Activated naive CD4-positive, alpha-beta T cell treated with anti-CD3 and anti-CD28 coated beads for 36 hours (primary cell): Measurements from ENCODE around the gene BAIAP2. TPM values are rescaled to one million over a fixed set of nuclear protein-coding genes. Genes with fewer than 3 reads are reported as not detected.
"Not testable (repeated sequence)": the region's sequence is repeated elsewhere in the genome, so short reads cannot be mapped to it uniquely, and the experiment has no call there.

ENCODE experiments used
- CTCF ChIA-PET: fragments of 350-600 bp; sonication (Branson Sonifier 250); formaldehyde crosslinking; loops from one replicate; lab custom pipeline; 2021; ENCODE audit warnings: antibody characterized with exemption; lab: Charles Lee
- DNase-seq: peaks from one replicate; pipeline ENCODE4 v3.0.0-alpha.2; 2020
- H3K27ac Mint-ChIP-seq: one replicate; pipeline ENCODE4 v1.8.0; 2021; ENCODE audit warnings: mild to moderate bottlenecking, mixed read lengths
- H3K27me3 Mint-ChIP-seq: one replicate; pipeline ENCODE4 v1.8.0; 2021; ENCODE audit warnings: low read depth, mixed read lengths
- H3K36me3 Mint-ChIP-seq: one replicate; pipeline ENCODE4 v1.8.0; 2021; ENCODE audit warnings: low read depth, mixed read lengths
- H3K4me1 Mint-ChIP-seq: one replicate; pipeline ENCODE4 v1.8.0; 2021; ENCODE audit warnings: low read depth, mixed read lengths
- H3K4me3 Mint-ChIP-seq: one replicate; pipeline ENCODE4 v1.8.0; 2021; ENCODE audit warnings: mild to moderate bottlenecking, moderate library complexity, mixed read lengths
- H3K9me3 Mint-ChIP-seq: one replicate; pipeline ENCODE4 v1.8.0; 2021; ENCODE audit warnings: mixed read lengths
- intact Hi-C: fragments of 100-400 bp; cut with micrococcal nuclease; formaldehyde crosslinking; loops from one replicate; pipeline ENCODE4 v1.15.1; 2023
- total RNA-seq, 2 experiments: library from RNA; stranded (reverse); gene quantifications; one replicate each; pipeline ENCODE4 v1.2.3, GENCODE V29; 2021

Gene BAIAP2
- total RNA-seq, 2 experiments from 2014 or later: 3.9 to 4.2 TPM

- no peak overlapping the region for H3K4me3 Mint-ChIP-seq
- no peak for DNase-seq
- intact Hi-C loops: no loop called here
- peaks cover 10% of the 10 kb centered on the region for H3K4me1 Mint-ChIP-seq
- no peaks in the 10 kb centered on the region for H3K36me3 Mint-ChIP-seq
- H3K27me3 Mint-ChIP-seq: peaks cover 9% of the 10 kb centered on the region
- CTCF ChIA-PET: no interaction called here
- H3K27ac Mint-ChIP-seq: no peak overlapping the region
- peaks cover 5% of the 10 kb centered on the region for H3K9me3 Mint-ChIP-seq
These were observed 6.5 kb upstream of the BAIAP2 start for GRCh38 chr17:81028506-81028858.

- Mint-ChIP-seq H3K36me3 (no peaks in the 10 kb centered on the region), H3K27ac (no peak overlapping the region), H3K4me3 (no peak overlapping the region), H3K27me3 (peaks cover 17% of the 10 kb centered on the region), H3K4me1 (peaks cover 14% of the 10 kb centered on the region), H3K9me3 (peaks cover 5% of the 10 kb centered on the region)
- CTCF ChIA-PET: no interaction called here
- DNase-seq: no peak
- intact Hi-C loops: loop anchor here (5.0 to 10.0 kb wide), 2 partner anchors 192 to 455 kb away; partner anchors contain the start of gene CEP131
These were observed 5.1 kb upstream of the BAIAP2 start for GRCh38 chr17:81029859-81030258.

- H3K36me3 Mint-ChIP-seq, H3K4me3 Mint-ChIP-seq, DNase-seq, H3K27ac Mint-ChIP-seq, CTCF ChIA-PET, H3K9me3 Mint-ChIP-seq: not testable (repeated sequence)
- intact Hi-C loops: loop anchor here (5.0 to 10.0 kb wide), 2 partner anchors 192 to 454 kb away; partner anchors contain the start of gene CEP131
- Mint-ChIP-seq H3K4me1 (peaks cover 14% of the 10 kb centered on the region), H3K27me3 (peaks cover 17% of the 10 kb centered on the region)
These were observed 4.6 kb upstream of the BAIAP2 start for GRCh38 chr17:81030312-81030711.

- H3K36me3 Mint-ChIP-seq: no peaks in the 10 kb centered on the region
- H3K9me3 Mint-ChIP-seq: peaks cover 5% of the 10 kb centered on the region
- intact Hi-C loops: loop anchor here (5.0 to 10.0 kb wide), 2 partner anchors 191 to 454 kb away; partner anchors contain the start of gene CEP131
- H3K27me3 Mint-ChIP-seq: peaks cover 19% of the 10 kb centered on the region
- DNase-seq: no peak
- no peak overlapping the region for H3K27ac Mint-ChIP-seq
- CTCF ChIA-PET: interaction anchor here (0.6 kb wide), 1 partner anchor 56 kb away, joined by 3 read pairs; no protein-coding TSS in a partner anchor
- peaks cover 17% of the 10 kb centered on the region for H3K4me1 Mint-ChIP-seq
- no peak overlapping the region for H3K4me3 Mint-ChIP-seq
These were observed 4.0 kb upstream of the BAIAP2 start for GRCh38 chr17:81030741-81031565.

GRCh38 chr17:81031566-81032550, 3.1 kb upstream of the BAIAP2 start:
- DNase-seq: no peak
- no peaks in the 10 kb centered on the region for H3K36me3 Mint-ChIP-seq
- no peak overlapping the region for H3K4me3 Mint-ChIP-seq
- CTCF ChIA-PET: interaction anchor here (0.6 to 1.7 kb wide), 2 partner anchors 8 to 55 kb away, joined by 3 to 11 read pairs; no protein-coding TSS in a partner anchor
- peaks cover 3% of the 10 kb centered on the region for H3K9me3 Mint-ChIP-seq
- intact Hi-C loops: loop anchor here (5.0 to 10.0 kb wide), 2 partner anchors 190 to 453 kb away; partner anchors contain the start of gene CEP131
- H3K27me3 Mint-ChIP-seq: peaks cover 23% of the 10 kb centered on the region
- no peak overlapping the region for H3K27ac Mint-ChIP-seq
- peaks cover 19% of the 10 kb centered on the region for H3K4me1 Mint-ChIP-seq

GRCh38 chr17:81032641-81033480, 2.1 kb upstream of the BAIAP2 start:
- intact Hi-C loops: loop anchor here (5.0 to 10.0 kb wide), 2 partner anchors 189 to 452 kb away; partner anchors contain the start of gene CEP131
- CTCF ChIA-PET: interaction anchor here (1.7 kb wide), 1 partner anchor 9 kb away, joined by 11 read pairs; no protein-coding TSS in a partner anchor
- Mint-ChIP-seq H3K9me3 (no peaks in the 10 kb centered on the region), H3K4me3 (peak overlapping the region; percentile 39), H3K4me1 (peaks cover 15% of the 10 kb centered on the region), H3K36me3 (no peaks in the 10 kb centered on the region), H3K27me3 (peaks cover 21% of the 10 kb centered on the region), H3K27ac (no peak overlapping the region)
- DNase-seq: no peak

- peaks cover 15% of the 10 kb centered on the region for H3K4me1 Mint-ChIP-seq
- intact Hi-C loops: loop anchor here (5.0 to 10.0 kb wide), 2 partner anchors 189 to 451 kb away; partner anchors contain the start of gene CEP131
- DNase-seq: no peak
These were observed 1.3 kb upstream of the BAIAP2 start for GRCh38 chr17:81033535-81034167.

GRCh38 chr17:81034168-81034777, 678 bp upstream of the BAIAP2 start:
- peaks cover 19% of the 10 kb centered on the region for H3K27me3 Mint-ChIP-seq
- H3K36me3 Mint-ChIP-seq: no peaks in the 10 kb centered on the region
- H3K4me3 Mint-ChIP-seq: peak overlapping the region; percentile 63
- H3K27ac Mint-ChIP-seq: no peak overlapping the region
- peaks cover 15% of the 10 kb centered on the region for H3K4me1 Mint-ChIP-seq
- CTCF ChIA-PET: no interaction called here
- intact Hi-C loops: loop anchor here (5.0 to 10.0 kb wide), 2 partner anchors 188 to 451 kb away; partner anchors contain the start of gene CEP131
- no peaks in the 10 kb centered on the region for H3K9me3 Mint-ChIP-seq
- DNase-seq: no peak

More at GRCh38 chr17:81033535-81034167, 1.3 kb upstream of the BAIAP2 start:
- H3K9me3 Mint-ChIP-seq: no peaks in the 10 kb centered on the region
- no peak overlapping the region for H3K27ac Mint-ChIP-seq
- H3K4me3 Mint-ChIP-seq: peak overlapping the region; percentile 63
- CTCF ChIA-PET: interaction anchor here (1.7 kb wide), 1 partner anchor 10 kb away, joined by 11 read pairs; no protein-coding TSS in a partner anchor
- peaks cover 21% of the 10 kb centered on the region for H3K27me3 Mint-ChIP-seq
- H3K36me3 Mint-ChIP-seq: no peaks in the 10 kb centered on the region

GRCh38 chr17:81035521-81036196, 708 bp downstream of the BAIAP2 start:
- CTCF ChIA-PET: interaction anchor here (1.2 kb wide), 1 partner anchor 12 kb away, joined by 4 read pairs; no protein-coding TSS in a partner anchor
- Mint-ChIP-seq H3K4me3 (peak overlapping the region; percentile 71), H3K27me3 (peaks cover 19% of the 10 kb centered on the region), H3K9me3 (no peaks in the 10 kb centered on the region), H3K4me1 (peaks cover 15% of the 10 kb centered on the region), H3K27ac (no peak overlapping the region), H3K36me3 (no peaks in the 10 kb centered on the region)
- intact Hi-C loops: loop anchor here (1.0 to 10.0 kb wide), 2 partner anchors 60 to 449 kb away; no protein-coding TSS in a partner anchor
- DNase-seq: no peak
